HepG2 (cell line): Measurements from ENCODE around the gene PRCD. TPM values are rescaled to one million over a fixed set of nuclear protein-coding genes. Genes with fewer than 3 reads are reported as not detected.

Source experiments
- ASH2L ChIP-seq: fragments of 300-600, 200-600 bp; sonication (generic); IDR thresholded peaks from 2 replicates; pipeline ENCODE4 v1.7.0; 2017; ENCODE audit warnings: low read depth, mild to moderate bottlenecking, moderate library complexity, mixed read lengths, low read length; ENCODE audit not compliant: insufficient read length
- CENPBD1 ChIP-seq: sonication (generic); formaldehyde crosslinking; IDR thresholded peaks from 2 replicates; pipeline ENCODE4 v1.8.0; 2022; ENCODE audit warnings: missing genetic modification reagents, low read depth, mild to moderate bottlenecking, borderline replicate concordance
- ETV5 ChIP-seq: IDR thresholded peaks from 2 replicates; pipeline ENCODE4 v1.6.1; 2018; ENCODE audit warnings: missing biosample characterization, missing genetic modification reagents, inconsistent platforms, borderline replicate concordance
- FOXA1 ChIP-seq, 2 experiments: fragments of 450-650 bp in 1 of 2; sonication (generic) in 1 of 2; formaldehyde crosslinking in 1 of 2; IDR thresholded peaks; 2 replicates each; pipeline versions ENCODE4 v1.4.0 to v1.6.1; 2016 to 2020; ENCODE audit warnings: missing genetic modification reagents in 1 of 2
- FOXM1 ChIP-seq: sonication (generic); formaldehyde crosslinking; IDR thresholded peaks from 2 replicates; pipeline ENCODE4 v1.5.0; 2020; ENCODE audit warnings: missing genetic modification reagents
- GABPA ChIP-seq, 2 experiments: IDR thresholded peaks; 2 replicates each; pipeline ENCODE4 v1.6.1; 2011 to 2016; ENCODE audit warnings: low read depth in 2 of 2, low read length in 1 of 2, missing biosample characterization in 1 of 2, missing genetic modification characterization in 1 of 2
- HCFC1 ChIP-seq: fragments of 150-350 bp; IDR thresholded peaks from 2 replicates; pipeline ENCODE4 v1.6.1; 2014; ENCODE audit warnings: low read depth, low read length
- HDAC1 ChIP-seq: sonication (generic); formaldehyde crosslinking; IDR thresholded peaks from 2 replicates; pipeline ENCODE4 v1.5.1; 2020; ENCODE audit warnings: mild to moderate bottlenecking, missing genetic modification reagents
- HDAC2 ChIP-seq: sonication (generic); formaldehyde crosslinking; IDR thresholded peaks from 2 replicates; pipeline ENCODE4 v1.4.0; 2020; ENCODE audit warnings: missing genetic modification reagents
- JUNB ChIP-seq: sonication (generic); formaldehyde crosslinking; IDR thresholded peaks from 2 replicates; pipeline ENCODE4 v1.8.0; 2022; ENCODE audit warnings: missing genetic modification reagents, mild to moderate bottlenecking, borderline replicate concordance
- JUND ChIP-seq: sonication (generic); formaldehyde crosslinking; IDR thresholded peaks from 2 replicates; pipeline ENCODE4 v1.8.0; 2022; ENCODE audit warnings: mild to moderate bottlenecking, missing genetic modification reagents
- MIER3 ChIP-seq: IDR thresholded peaks from 2 replicates; pipeline ENCODE4 v1.6.1; 2016; ENCODE audit warnings: missing compliant biosample characterization, borderline replicate concordance
- MTF1 ChIP-seq: sonication (generic); formaldehyde crosslinking; IDR thresholded peaks from 2 replicates; pipeline ENCODE4 v1.5.0; 2020; ENCODE audit warnings: missing genetic modification reagents
- MTF2 ChIP-seq: sonication (generic); formaldehyde crosslinking; IDR thresholded peaks from 2 replicates; pipeline ENCODE4 v1.5.0; 2020; ENCODE audit warnings: missing genetic modification reagents, borderline replicate concordance
- NR2F2 ChIP-seq: IDR thresholded peaks from 2 replicates; pipeline ENCODE4 v1.6.1; 2012; ENCODE audit warnings: low read depth, inconsistent platforms, borderline replicate concordance
- NR3C1 ChIP-seq: sonication (generic); formaldehyde crosslinking; IDR thresholded peaks from 2 replicates; pipeline ENCODE4 v1.4.0; 2020; ENCODE audit warnings: missing genetic modification reagents
- PBX3 ChIP-seq: sonication (generic); formaldehyde crosslinking; IDR thresholded peaks from 2 replicates; pipeline ENCODE4 v1.8.1; 2023; ENCODE audit warnings: missing genetic modification reagents, inconsistent platforms, borderline replicate concordance
- PHB2 ChIP-seq: fragments of 450-650 bp; IDR thresholded peaks from 2 replicates; pipeline ENCODE4 v1.6.1; 2018; ENCODE audit not compliant: partially characterized antibody
- SMAD1 ChIP-seq: sonication (generic); formaldehyde crosslinking; IDR thresholded peaks from 2 replicates; pipeline ENCODE4 v1.4.0; 2020; ENCODE audit warnings: missing genetic modification reagents, low read depth, mild to moderate bottlenecking, borderline replicate concordance
- SMARCC2 ChIP-seq: fragments of 450-650 bp; IDR thresholded peaks from 2 replicates; pipeline ENCODE4 v1.6.1; 2017; ENCODE audit warnings: antibody characterized with exemption, mild to moderate bottlenecking
- TSC22D2 ChIP-seq: sonication (generic); formaldehyde crosslinking; IDR thresholded peaks from 2 replicates; pipeline ENCODE4 v1.5.1; 2020; ENCODE audit warnings: missing genetic modification reagents, mild to moderate bottlenecking, borderline replicate concordance
- YEATS4 ChIP-seq: sonication (generic); formaldehyde crosslinking; IDR thresholded peaks from 2 replicates; pipeline ENCODE4 v1.4.0; 2020; ENCODE audit warnings: missing genetic modification reagents, borderline replicate concordance
- ZBTB38 ChIP-seq: sonication (generic); formaldehyde crosslinking; IDR thresholded peaks from 2 replicates; pipeline ENCODE4 v1.5.1; 2020; ENCODE audit warnings: mild to moderate bottlenecking, missing genetic modification reagents
- ZNF124 ChIP-seq: sonication (generic); formaldehyde crosslinking; IDR thresholded peaks from 2 replicates; pipeline ENCODE4 v1.4.0; 2020; ENCODE audit warnings: missing genetic modification reagents
- ZNF207 ChIP-seq: fragments of 450-650 bp; IDR thresholded peaks from 2 replicates; pipeline ENCODE4 v1.6.1; 2016; ENCODE audit warnings: antibody characterized with exemption, borderline replicate concordance
- ZNF547 ChIP-seq: sonication (generic); formaldehyde crosslinking; IDR thresholded peaks from 2 replicates; pipeline ENCODE4 v1.5.1; 2020; ENCODE audit warnings: mild to moderate bottlenecking, missing genetic modification reagents
- ZNF562 ChIP-seq: sonication (generic); formaldehyde crosslinking; IDR thresholded peaks from 2 replicates; pipeline ENCODE4 v1.8.0; 2022; ENCODE audit warnings: missing genetic modification reagents, borderline replicate concordance
- ZNF616 ChIP-seq: sonication (generic); formaldehyde crosslinking; IDR thresholded peaks from 2 replicates; pipeline ENCODE4 v1.5.0; 2020; ENCODE audit warnings: low read depth, mild to moderate bottlenecking, missing genetic modification reagents
- ZNF703 ChIP-seq: sonication (generic); formaldehyde crosslinking; IDR thresholded peaks from 2 replicates; pipeline ENCODE4 v1.5.1; 2020; ENCODE audit warnings: missing genetic modification reagents, mild to moderate bottlenecking, moderate library complexity, borderline replicate concordance
- ZNF746 ChIP-seq: sonication (generic); formaldehyde crosslinking; IDR thresholded peaks from 2 replicates; pipeline ENCODE4 v1.8.0; 2022; ENCODE audit warnings: mild to moderate bottlenecking, missing genetic modification reagents
- polyA plus RNA-seq, 8 experiments: library from polyadenylated mRNA; depleted of rRNA in 3 of 8; stranded (reverse) in 7 of 8; unstranded in 1 of 8; fragments of >200 nt; fragmentation: Illumina TruSeq in 4 of 8; extraction: Trizol in 4 of 8; gene quantifications; 2 replicates each; pipeline versions ENCODE4 v1.2.1 to v1.2.3, GENCODE V29; 2011 to 2016; ENCODE audit warnings: low read depth in 4 of 8, missing spikeins in 1 of 8, mixed read lengths in 1 of 8; ENCODE audit not compliant: insufficient read depth in 1 of 8
- total RNA-seq, 5 experiments: library from RNA; depleted of rRNA; stranded (reverse); fragments of >200 nt; fragmentation: Illumina TruSeq; extraction: Trizol; gene quantifications; 2 replicates each; pipeline ENCODE4 v1.2.3, GENCODE V29; 2016; ENCODE audit warnings: low read depth in 1 of 5

PRCD gene
- total and polyA plus RNA-seq, 2 of the 13 experiments (the other 11 are each of a cell fraction or from before 2014, with no cell fraction given), result 0.51 TPM; not detected in 1

GRCh38 chr17:76585649-76586593, 46.1 kb downstream of the PRCD start, which contains the start of gene ST6GALNAC2 (continued):
- TF ChIP-seq SMARCC2 (no peak), ZNF547 (no peak), NR2F2 (no peak), YEATS4 (no peak; the same call in 1 of the 2 replicates), ZNF703 (CRISPR knock-in tag) (no peak), TSC22D2 (CRISPR knock-in tag) (peak; percentile 88; the same call in 1 of the 2 replicates), MIER3 (CRISPR knock-in tag) (no peak), ZBTB38 (CRISPR knock-in tag) (0 out of 2 replicates have a peak, but pooled peaks have one; percentile 22), FOXM1 (CRISPR knock-in tag) (no peak), HCFC1 (no peak), HDAC1 (peak; percentile 64), ETV5 (0 out of 2 replicates have a peak, but pooled peaks have one; percentile 11), GABPA (IDR thresholded peaks at IDR 0.05; ENCODE audit: low read depth, low read length) (no peak), GABPA (CRISPR knock-in tag; IDR thresholded peaks at IDR 0.05; ENCODE audit: low read depth) (no peak), CENPBD1 (no peak), PBX3 (no peak), JUNB (no peak), PHB2 (no peak), MTF1 (no peak), MTF2 (peak; percentile 87; the same call in 1 of the 2 replicates), ASH2L (peak; percentile 27), ZNF124 (CRISPR knock-in tag) (peak; percentile 76; the same call in 1 of the 2 replicates), FOXA1 (IDR thresholded peaks at IDR 0.05) (no peak), FOXA1 (CRISPR knock-in tag; IDR thresholded peaks at IDR 0.05) (no peak), ZNF207 (no peak), JUND (CRISPR knock-in tag) (no peak), HDAC2 (CRISPR knock-in tag) (peak; percentile 38), ZNF746 (CRISPR knock-in tag) (no peak), SMAD1 (CRISPR knock-in tag) (peak; percentile 48; the same call in 1 of the 2 replicates), ZNF616 (CRISPR knock-in tag) (no peak), ZNF562 (CRISPR knock-in tag) (no peak), NR3C1 (no peak)
